ENCODE data around the gene POLDIP3.

GRCh38 chr22:42646569-42647525 lies 32.2 kb upstream of the POLDIP3 start:
- TF ChIP-seq EP300 (IDR thresholded peaks at IDR 0.05) (no peak), CTCF (IDR thresholded peaks at IDR 0.05) (no peak), POLR2A (IDR thresholded peaks at IDR 0.05) (no peak)

All from sigmoid colon (tissue), 4 donors.